Measurements from ENCODE around the gene DYNC1H1. TPM values are rescaled to one million over a fixed set of nuclear protein-coding genes. Genes with fewer than 3 reads are reported as not detected.

DYNC1H1 gene
- total RNA-seq, 1 donor from 2014 or later: 591 TPM

GRCh38 chr14:102028733-102029132 lies 64.4 kb downstream of the DYNC1H1 start:
- no peak overlapping the region for H2AFZ ChIP-seq (ENCODE audit: low read depth, low read length)
- peak overlapping the region; percentile 60 for H3K9ac ChIP-seq (ENCODE audit: low read length)
- peak; percentile 39 for FAIRE-seq
- H3K36me3 ChIP-seq (ENCODE audit: insufficient read depth, low read length): peaks cover 68% of the 10 kb centered on the region
- H3K9me3 ChIP-seq (ENCODE audit: insufficient read depth, low read depth, low read length): no peaks in the 10 kb centered on the region
- Mint-ChIP-seq H3K36me3 (ENCODE audit: low read depth, unreplicated experiment) (peaks cover 44% of the 10 kb centered on the region), H3K27ac (ENCODE audit: unreplicated experiment) (peak overlapping the region; percentile 83), H3K4me3 (ENCODE audit: unreplicated experiment) (no peak overlapping the region), H3K27me3 (ENCODE audit: low read depth, unreplicated experiment) (no peaks in the 10 kb centered on the region), H3K4me1 (ENCODE audit: low read depth, unreplicated experiment) (peaks cover 17% of the 10 kb centered on the region), H3K9me3 (ENCODE audit: unreplicated experiment) (no peaks in the 10 kb centered on the region)
- H3K27me3 ChIP-seq (ENCODE audit: insufficient read depth, low read length): no peaks in the 10 kb centered on the region
- peak overlapping the region; percentile 49 for H3K4me2 ChIP-seq (ENCODE audit: low read length)
- peaks cover 11% of the 10 kb centered on the region for H3K79me2 ChIP-seq (ENCODE audit: insufficient read depth, low read length)
- peaks cover 22% of the 10 kb centered on the region for H3K4me1 ChIP-seq (ENCODE audit: insufficient read depth, low read length)
- no peak overlapping the region for H3K4me3 ChIP-seq (ENCODE audit: insufficient read depth, low read depth, low read length)
- DNase-seq (ENCODE audit: low read depth): peak; percentile 87
- H3K27ac ChIP-seq (ENCODE audit: low read depth, low read length): peak overlapping the region; percentile 68
- TF ChIP-seq EZH2 (IDR thresholded peaks at IDR 0.05; ENCODE audit: insufficient read depth, low read length): no peak
- TF ChIP-seq, protein P1, sequence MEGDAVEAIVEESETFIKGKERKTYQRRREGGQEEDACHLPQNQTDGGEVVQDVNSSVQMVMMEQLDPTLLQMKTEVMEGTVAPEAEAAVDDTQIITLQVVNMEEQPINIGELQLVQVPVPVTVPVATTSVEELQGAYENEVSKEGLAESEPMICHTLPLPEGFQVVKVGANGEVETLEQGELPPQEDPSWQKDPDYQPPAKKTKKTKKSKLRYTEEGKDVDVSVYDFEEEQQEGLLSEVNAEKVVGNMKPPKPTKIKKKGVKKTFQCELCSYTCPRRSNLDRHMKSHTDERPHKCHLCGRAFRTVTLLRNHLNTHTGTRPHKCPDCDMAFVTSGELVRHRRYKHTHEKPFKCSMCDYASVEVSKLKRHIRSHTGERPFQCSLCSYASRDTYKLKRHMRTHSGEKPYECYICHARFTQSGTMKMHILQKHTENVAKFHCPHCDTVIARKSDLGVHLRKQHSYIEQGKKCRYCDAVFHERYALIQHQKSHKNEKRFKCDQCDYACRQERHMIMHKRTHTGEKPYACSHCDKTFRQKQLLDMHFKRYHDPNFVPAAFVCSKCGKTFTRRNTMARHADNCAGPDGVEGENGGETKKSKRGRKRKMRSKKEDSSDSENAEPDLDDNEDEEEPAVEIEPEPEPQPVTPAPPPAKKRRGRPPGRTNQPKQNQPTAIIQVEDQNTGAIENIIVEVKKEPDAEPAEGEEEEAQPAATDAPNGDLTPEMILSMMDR (IDR thresholded peaks at IDR 0.05; ENCODE audit: insufficient read depth, low read depth, low read length): no peak
- peaks cover 33% of the 10 kb centered on the region for H4K20me1 ChIP-seq (ENCODE audit: insufficient read depth, low read length)

DNA sequence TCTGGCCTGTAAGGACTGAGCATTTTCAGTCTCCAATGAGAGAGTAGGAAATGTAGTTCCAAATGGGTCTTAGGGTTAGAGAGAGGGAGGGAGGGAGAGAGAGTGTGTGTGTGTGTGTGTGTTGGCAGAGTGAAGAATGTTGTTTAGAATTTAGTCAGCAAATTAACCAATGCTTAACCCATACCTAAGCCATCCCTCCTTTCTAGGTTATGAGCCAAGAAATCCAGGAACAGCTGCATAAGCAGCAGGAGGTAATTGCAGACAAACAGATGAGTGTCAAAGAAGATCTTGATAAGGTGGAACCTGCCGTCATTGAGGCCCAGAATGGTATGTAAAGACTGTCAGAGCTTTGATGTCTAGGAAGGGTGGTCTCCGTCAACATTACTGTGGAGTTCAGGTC lies 65.6 kb downstream of the DYNC1H1 start:
- Histone ChIP-seq H3K9ac (ENCODE audit: low read length) (peak overlapping the region; percentile 60), H3K79me2 (ENCODE audit: insufficient read depth, low read length) (peaks cover 17% of the 10 kb centered on the region), H3K4me3 (ENCODE audit: insufficient read depth, low read depth, low read length) (no peak overlapping the region), H3K27ac (ENCODE audit: low read depth, low read length) (peak overlapping the region; percentile 68), H3K4me2 (ENCODE audit: low read length) (peak overlapping the region; percentile 1), H3K4me1 (ENCODE audit: insufficient read depth, low read length) (peaks cover 22% of the 10 kb centered on the region), H3K27me3 (ENCODE audit: insufficient read depth, low read length) (no peaks in the 10 kb centered on the region), H3K36me3 (ENCODE audit: insufficient read depth, low read length) (peaks cover 69% of the 10 kb centered on the region), H4K20me1 (ENCODE audit: insufficient read depth, low read length) (peaks cover 35% of the 10 kb centered on the region), H2AFZ (ENCODE audit: low read depth, low read length) (no peak overlapping the region), H3K9me3 (ENCODE audit: insufficient read depth, low read depth, low read length) (no peaks in the 10 kb centered on the region)
- Mint-ChIP-seq H3K4me3 (ENCODE audit: unreplicated experiment) (no peak overlapping the region), H3K36me3 (ENCODE audit: low read depth, unreplicated experiment) (peaks cover 45% of the 10 kb centered on the region), H3K4me1 (ENCODE audit: low read depth, unreplicated experiment) (peaks cover 17% of the 10 kb centered on the region), H3K9me3 (ENCODE audit: unreplicated experiment) (no peaks in the 10 kb centered on the region), H3K27me3 (ENCODE audit: low read depth, unreplicated experiment) (no peaks in the 10 kb centered on the region), H3K27ac (ENCODE audit: unreplicated experiment) (peak overlapping the region; percentile 83)
- no peak for TF ChIP-seq EZH2 (IDR thresholded peaks at IDR 0.05; ENCODE audit: insufficient read depth, low read length)
- TF ChIP-seq, protein P1 (IDR thresholded peaks at IDR 0.05; ENCODE audit: insufficient read depth, low read depth, low read length): no peak
- DNase-seq (ENCODE audit: low read depth) (peak; percentile 95), FAIRE-seq (peak; percentile 83)

- Histone ChIP-seq H3K79me2 (ENCODE audit: insufficient read depth, low read length) (peaks cover 22% of the 10 kb centered on the region), H3K4me2 (ENCODE audit: low read length) (no peak overlapping the region), H3K36me3 (ENCODE audit: insufficient read depth, low read length) (peaks cover 74% of the 10 kb centered on the region), H2AFZ (ENCODE audit: low read depth, low read length) (no peak overlapping the region), H3K9me3 (ENCODE audit: insufficient read depth, low read depth, low read length) (no peaks in the 10 kb centered on the region), H3K27me3 (ENCODE audit: insufficient read depth, low read length) (no peaks in the 10 kb centered on the region), H3K27ac (ENCODE audit: low read depth, low read length) (no peak overlapping the region), H4K20me1 (ENCODE audit: insufficient read depth, low read length) (peaks cover 45% of the 10 kb centered on the region), H3K4me1 (ENCODE audit: insufficient read depth, low read length) (peaks cover 16% of the 10 kb centered on the region), H3K9ac (ENCODE audit: low read length) (no peak overlapping the region), H3K4me3 (ENCODE audit: insufficient read depth, low read depth, low read length) (no peak overlapping the region)
- H3K27me3 Mint-ChIP-seq (ENCODE audit: low read depth, unreplicated experiment): no peaks in the 10 kb centered on the region
- TF ChIP-seq EZH2 (IDR thresholded peaks at IDR 0.05; ENCODE audit: insufficient read depth, low read length): no peak
- TF ChIP-seq, protein P1 (IDR thresholded peaks at IDR 0.05; ENCODE audit: insufficient read depth, low read depth, low read length): no peak
- H3K27ac Mint-ChIP-seq (ENCODE audit: unreplicated experiment): no peak overlapping the region
- peaks cover 17% of the 10 kb centered on the region for H3K4me1 Mint-ChIP-seq (ENCODE audit: low read depth, unreplicated experiment)
- FAIRE-seq (no peak), DNase-seq (ENCODE audit: low read depth) (no peak)
- H3K4me3 Mint-ChIP-seq (ENCODE audit: unreplicated experiment): no peak overlapping the region
- H3K9me3 Mint-ChIP-seq (ENCODE audit: unreplicated experiment): no peaks in the 10 kb centered on the region
- peaks cover 41% of the 10 kb centered on the region for H3K36me3 Mint-ChIP-seq (ENCODE audit: low read depth, unreplicated experiment)
Observed at GRCh38 chr14:102033241-102033640, 68.9 kb downstream of the DYNC1H1 start.

All from astrocyte (in vitro differentiated cells and primary cell).